GM12801 (cell line): ENCODE data around the gene ZBTB7A.

Source experiments
- TF ChIP-seq, protein P1 (sequence below): IDR thresholded peaks from one replicate; pipeline ENCODE4 v1.5.1; 2011; ENCODE audit warnings: control low read depth; ENCODE audit not compliant: insufficient read length; ENCODE audit errors: extremely low read depth

The ZBTB7A gene

DNA sequence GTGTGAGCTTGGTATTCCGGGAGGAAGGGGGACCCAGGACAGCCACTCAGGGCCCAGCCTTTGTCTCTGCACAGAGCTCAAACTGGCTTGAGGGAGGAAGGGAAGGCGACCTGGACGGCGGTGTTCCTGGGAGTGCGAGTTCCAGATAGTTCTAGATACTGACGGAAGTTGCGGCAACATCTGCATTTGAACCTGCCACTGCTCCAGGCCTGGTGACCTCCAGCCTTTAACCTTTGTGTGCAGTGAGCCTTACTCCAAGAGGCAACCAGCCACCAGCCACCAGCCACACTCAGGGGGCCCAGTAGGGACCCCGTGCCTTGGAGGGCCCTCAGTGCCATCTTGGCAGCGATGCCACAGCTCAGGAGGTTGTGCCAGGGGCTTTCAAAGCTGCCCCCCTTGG is 15.5 kb upstream of the ZBTB7A start:
- TF ChIP-seq, protein P1, sequence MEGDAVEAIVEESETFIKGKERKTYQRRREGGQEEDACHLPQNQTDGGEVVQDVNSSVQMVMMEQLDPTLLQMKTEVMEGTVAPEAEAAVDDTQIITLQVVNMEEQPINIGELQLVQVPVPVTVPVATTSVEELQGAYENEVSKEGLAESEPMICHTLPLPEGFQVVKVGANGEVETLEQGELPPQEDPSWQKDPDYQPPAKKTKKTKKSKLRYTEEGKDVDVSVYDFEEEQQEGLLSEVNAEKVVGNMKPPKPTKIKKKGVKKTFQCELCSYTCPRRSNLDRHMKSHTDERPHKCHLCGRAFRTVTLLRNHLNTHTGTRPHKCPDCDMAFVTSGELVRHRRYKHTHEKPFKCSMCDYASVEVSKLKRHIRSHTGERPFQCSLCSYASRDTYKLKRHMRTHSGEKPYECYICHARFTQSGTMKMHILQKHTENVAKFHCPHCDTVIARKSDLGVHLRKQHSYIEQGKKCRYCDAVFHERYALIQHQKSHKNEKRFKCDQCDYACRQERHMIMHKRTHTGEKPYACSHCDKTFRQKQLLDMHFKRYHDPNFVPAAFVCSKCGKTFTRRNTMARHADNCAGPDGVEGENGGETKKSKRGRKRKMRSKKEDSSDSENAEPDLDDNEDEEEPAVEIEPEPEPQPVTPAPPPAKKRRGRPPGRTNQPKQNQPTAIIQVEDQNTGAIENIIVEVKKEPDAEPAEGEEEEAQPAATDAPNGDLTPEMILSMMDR: no peak

DNA sequence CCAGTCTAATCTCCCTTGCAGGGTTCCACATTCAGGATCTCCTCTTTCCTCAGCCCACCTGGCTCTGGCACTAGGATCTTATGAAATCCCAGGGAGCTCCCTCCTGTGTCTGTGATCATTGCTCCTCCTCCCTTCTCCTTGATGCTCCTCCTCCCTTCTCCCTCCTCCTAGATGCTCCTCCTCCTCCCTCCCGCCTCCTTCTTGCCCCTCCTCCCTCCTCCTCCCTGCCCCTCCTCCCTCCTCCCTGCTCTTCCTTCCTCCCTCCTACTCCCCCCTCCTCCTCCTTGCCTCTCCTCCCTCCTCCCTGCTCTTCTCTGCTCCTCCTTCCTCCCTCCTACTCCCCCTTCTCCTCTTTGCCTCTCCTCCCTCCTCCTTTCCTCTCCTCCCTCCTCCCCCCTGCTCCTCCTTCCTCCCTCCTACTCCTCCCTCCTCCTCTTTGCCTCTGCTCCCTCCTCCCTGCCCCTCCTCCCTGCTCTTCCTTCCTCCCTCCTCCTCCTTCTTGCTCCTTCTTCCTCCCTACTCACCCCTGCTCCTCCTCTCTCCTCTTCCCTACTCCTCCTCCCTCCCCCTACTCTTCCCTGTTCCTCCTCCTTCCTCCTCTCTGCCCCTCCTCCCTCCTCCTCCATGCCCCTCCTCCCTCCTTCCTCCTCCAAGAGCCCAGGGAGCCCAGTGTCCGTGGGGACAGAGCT is 14.9 kb upstream of the ZBTB7A start:
- TF ChIP-seq, protein P1: no peak

GRCh38 chr19:4080473-4080872 is 13.8 kb upstream of the ZBTB7A start:
- TF ChIP-seq, protein P1: no peak

GRCh38 chr19:4077800-4078684 is 11.3 kb upstream of the ZBTB7A start:
- TF ChIP-seq, protein P1: no peak

DNA sequence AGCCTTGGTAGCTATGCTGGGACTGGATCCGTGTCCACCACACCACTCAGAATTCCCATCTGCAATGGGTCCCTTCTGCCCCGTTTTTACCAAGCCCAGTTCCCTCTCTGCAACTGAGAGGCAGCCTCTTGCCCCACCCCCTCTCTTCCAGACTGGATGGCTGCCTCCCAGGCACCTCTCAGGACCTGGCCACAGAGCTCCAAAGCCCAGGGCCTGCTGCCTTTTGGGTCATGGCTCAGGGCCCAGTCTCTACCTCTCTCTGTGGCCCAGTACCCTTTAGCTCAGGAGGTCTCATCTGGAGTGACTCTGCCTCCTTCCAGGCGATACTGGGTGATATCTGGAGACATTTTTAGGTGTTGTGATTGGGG is 10.3 kb upstream of the ZBTB7A start:
- TF ChIP-seq, protein P1: no peak

GRCh38 chr19:4075373-4075772 is 8.7 kb upstream of the ZBTB7A start:
- TF ChIP-seq, protein P1: no peak

DNA sequence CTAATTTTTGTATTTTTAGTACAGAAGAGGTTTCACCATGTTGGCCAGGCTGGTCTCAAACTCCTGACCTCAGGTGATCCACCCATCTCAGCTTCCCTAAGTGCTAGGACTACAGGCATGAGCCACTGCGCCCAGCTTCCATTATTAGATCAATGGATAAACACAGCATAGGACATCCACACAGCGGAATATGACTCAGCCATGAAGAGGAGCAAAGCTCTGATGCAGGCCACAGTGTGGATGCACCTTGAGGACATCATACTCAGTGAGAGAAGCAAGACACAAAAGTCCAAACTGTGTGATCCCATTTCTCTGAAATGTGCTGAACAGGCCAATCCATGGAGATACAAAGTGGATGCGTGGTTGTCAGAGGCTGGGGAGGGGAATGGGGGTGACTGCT is 4.9 kb upstream of the ZBTB7A start:
- TF ChIP-seq, protein P1: no peak
